Neural cell (in vitro differentiated cells): Measurements from ENCODE around the gene SEC14L6.

Experiments
- CTCF ChIP-seq: fragments of 450-650 bp; IDR thresholded peaks from 2 replicates; pipeline ENCODE4 v1.5.1; 2014; ENCODE audit warnings: antibody characterized with exemption, mild to moderate bottlenecking, moderate library complexity; ENCODE audit not compliant: poor library complexity, severe bottlenecking
- EP300 ChIP-seq: fragments of 450-650 bp; conservative IDR thresholded peaks from 2 replicates; pipeline ENCODE4 v1.6.1; 2014; ENCODE audit warnings: antibody characterized with exemption, mild to moderate bottlenecking, moderate library complexity; ENCODE audit not compliant: poor library complexity, severe bottlenecking
- RAD21 ChIP-seq: fragments of 450-650 bp; conservative IDR thresholded peaks from 2 replicates; pipeline ENCODE4 v1.6.1; 2014; ENCODE audit warnings: antibody characterized with exemption, mild to moderate bottlenecking, moderate library complexity
- SMC3 ChIP-seq: fragments of 450-650 bp; conservative IDR thresholded peaks from 2 replicates; pipeline ENCODE4 v1.6.1; 2014; ENCODE audit warnings: antibody characterized with exemption, mild to moderate bottlenecking, moderate library complexity; ENCODE audit not compliant: poor library complexity
- TF ChIP-seq, protein P1 (sequence below): IDR thresholded peaks from 2 replicates; pipeline ENCODE4 v1.6.1; 2012; ENCODE audit warnings: borderline replicate concordance

GRCh38 chr22:30502153-30502552, 44.4 kb downstream of the SEC14L6 start:
- TF ChIP-seq RAD21 (no peak), SMC3 (no peak), EP300 (no peak), CTCF (no peak)
- TF ChIP-seq, protein P1, sequence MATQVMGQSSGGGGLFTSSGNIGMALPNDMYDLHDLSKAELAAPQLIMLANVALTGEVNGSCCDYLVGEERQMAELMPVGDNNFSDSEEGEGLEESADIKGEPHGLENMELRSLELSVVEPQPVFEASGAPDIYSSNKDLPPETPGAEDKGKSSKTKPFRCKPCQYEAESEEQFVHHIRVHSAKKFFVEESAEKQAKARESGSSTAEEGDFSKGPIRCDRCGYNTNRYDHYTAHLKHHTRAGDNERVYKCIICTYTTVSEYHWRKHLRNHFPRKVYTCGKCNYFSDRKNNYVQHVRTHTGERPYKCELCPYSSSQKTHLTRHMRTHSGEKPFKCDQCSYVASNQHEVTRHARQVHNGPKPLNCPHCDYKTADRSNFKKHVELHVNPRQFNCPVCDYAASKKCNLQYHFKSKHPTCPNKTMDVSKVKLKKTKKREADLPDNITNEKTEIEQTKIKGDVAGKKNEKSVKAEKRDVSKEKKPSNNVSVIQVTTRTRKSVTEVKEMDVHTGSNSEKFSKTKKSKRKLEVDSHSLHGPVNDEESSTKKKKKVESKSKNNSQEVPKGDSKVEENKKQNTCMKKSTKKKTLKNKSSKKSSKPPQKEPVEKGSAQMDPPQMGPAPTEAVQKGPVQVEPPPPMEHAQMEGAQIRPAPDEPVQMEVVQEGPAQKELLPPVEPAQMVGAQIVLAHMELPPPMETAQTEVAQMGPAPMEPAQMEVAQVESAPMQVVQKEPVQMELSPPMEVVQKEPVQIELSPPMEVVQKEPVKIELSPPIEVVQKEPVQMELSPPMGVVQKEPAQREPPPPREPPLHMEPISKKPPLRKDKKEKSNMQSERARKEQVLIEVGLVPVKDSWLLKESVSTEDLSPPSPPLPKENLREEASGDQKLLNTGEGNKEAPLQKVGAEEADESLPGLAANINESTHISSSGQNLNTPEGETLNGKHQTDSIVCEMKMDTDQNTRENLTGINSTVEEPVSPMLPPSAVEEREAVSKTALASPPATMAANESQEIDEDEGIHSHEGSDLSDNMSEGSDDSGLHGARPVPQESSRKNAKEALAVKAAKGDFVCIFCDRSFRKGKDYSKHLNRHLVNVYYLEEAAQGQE, result no peak
